Osteocyte (in vitro differentiated cells): ENCODE measurements around the gene RBMS3. TPM values are rescaled to one million over a fixed set of nuclear protein-coding genes. Genes with fewer than 3 reads are reported as not detected.

Source experiments
- DNase-seq: peaks from one replicate; pipeline ENCODE4 v3.0.0; 2021; ENCODE audit warnings: mixed read lengths; ENCODE audit not compliant: unreplicated experiment; ENCODE audit errors: extremely low spot score
- H3K27ac Mint-ChIP-seq: one replicate; pipeline ENCODE4 v1.8.0; 2021; ENCODE audit warnings: mild to moderate bottlenecking, mixed read lengths; ENCODE audit not compliant: unreplicated experiment
- H3K27me3 Mint-ChIP-seq: one replicate; pipeline ENCODE4 v1.8.0; 2021; ENCODE audit warnings: mixed read lengths; ENCODE audit not compliant: unreplicated experiment
- H3K36me3 Mint-ChIP-seq: one replicate; pipeline ENCODE4 v1.8.0; 2021; ENCODE audit warnings: mixed read lengths; ENCODE audit not compliant: unreplicated experiment
- H3K4me1 Mint-ChIP-seq: one replicate; pipeline ENCODE4 v1.8.0; 2021; ENCODE audit warnings: mixed read lengths; ENCODE audit not compliant: unreplicated experiment
- H3K4me3 Mint-ChIP-seq: one replicate; pipeline ENCODE4 v1.8.0; 2021; ENCODE audit warnings: mild to moderate bottlenecking, moderate library complexity, mixed read lengths; ENCODE audit not compliant: unreplicated experiment
- H3K9me3 Mint-ChIP-seq: one replicate; pipeline ENCODE4 v1.8.0; 2021; ENCODE audit warnings: mixed read lengths; ENCODE audit not compliant: unreplicated experiment
- CTCF ChIP-seq: fragments of 200-600 bp; sonication (generic); IDR thresholded peaks from 2 replicates; pipeline ENCODE4 v1.5.0; 2021; ENCODE audit warnings: antibody characterized with exemption, mild to moderate bottlenecking, moderate library complexity
- total RNA-seq: library from RNA; stranded (reverse); gene quantifications from 2 replicates; pipeline ENCODE4 v1.2.1, GENCODE V29; 2021

RBMS3 gene
- total RNA-seq, 1 donor from 2014 or later, result 64.2 TPM

DNA sequence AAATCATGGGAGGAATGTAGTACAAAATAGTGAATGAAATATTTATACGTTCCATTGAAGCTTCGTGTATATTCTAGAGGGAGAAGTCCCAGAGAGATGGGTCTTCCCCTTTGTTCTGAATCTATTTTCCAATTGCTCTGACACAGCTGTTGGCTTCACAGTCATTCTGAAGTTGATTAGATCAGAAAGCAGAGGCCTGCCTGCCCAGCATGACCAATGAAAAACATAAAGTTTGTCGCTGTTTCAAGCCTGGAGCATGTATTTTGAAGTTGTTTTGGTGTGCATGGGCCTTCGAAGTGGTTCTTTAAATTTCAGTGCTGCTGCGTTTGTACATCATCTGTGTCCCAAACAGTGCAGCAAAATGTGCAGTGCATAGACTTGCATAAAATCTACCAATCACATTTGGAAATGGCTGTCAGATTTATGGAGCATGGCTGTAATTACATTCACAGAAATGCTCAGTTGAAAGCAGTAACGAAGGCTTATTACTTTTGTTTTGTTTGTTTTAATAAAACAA lies 31.0 kb upstream of the RBMS3 start:
- Mint-ChIP-seq H3K4me3 (no peak overlapping the region), H3K4me1 (peaks cover 12% of the 10 kb centered on the region), H3K27ac (no peak overlapping the region), H3K36me3 (no peaks in the 10 kb centered on the region), H3K9me3 (no peaks in the 10 kb centered on the region), H3K27me3 (no peaks in the 10 kb centered on the region)
- DNase-seq, result no peak
- TF ChIP-seq CTCF, result no peak

DNA sequence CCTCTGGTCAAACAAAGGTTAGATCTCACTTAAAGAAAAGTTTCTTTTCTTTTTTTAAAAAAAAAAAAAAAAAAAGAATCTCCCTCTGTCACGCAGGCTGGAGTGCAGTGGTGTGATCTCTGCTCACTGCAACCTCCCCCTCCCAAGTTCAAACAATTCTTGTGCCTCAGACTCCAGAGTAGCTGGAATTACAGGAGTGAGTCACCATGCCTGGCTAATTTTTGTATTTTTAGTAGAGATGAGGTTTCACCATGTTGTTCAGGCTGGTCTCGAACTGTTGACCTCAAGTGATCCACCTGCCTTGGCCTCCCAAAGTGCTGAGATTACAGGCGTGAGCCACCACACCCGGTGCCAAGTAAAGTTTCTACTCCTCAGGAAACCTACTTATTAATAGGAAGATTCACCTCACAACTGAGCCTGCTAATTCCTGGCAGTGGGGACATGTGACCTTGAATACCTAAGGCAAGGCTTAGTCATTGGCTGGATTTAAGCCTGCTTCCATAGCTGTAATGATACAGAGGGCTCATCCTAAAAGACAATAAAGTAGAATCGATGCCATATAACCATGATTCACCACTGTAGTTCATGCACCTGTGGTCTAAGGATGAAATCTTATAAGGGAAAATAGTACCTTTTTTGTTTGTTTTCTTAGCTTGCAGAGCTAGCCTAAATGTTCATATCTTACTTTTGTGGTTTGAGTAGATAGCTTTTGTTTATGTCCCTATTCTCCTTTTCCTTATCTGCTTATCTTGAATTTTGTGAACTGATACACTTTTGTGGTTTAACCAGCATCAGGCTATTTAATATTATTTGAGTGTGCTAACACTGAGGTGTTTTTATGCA lies 24.8 kb upstream of the RBMS3 start:
- Mint-ChIP-seq H3K4me3 (no peak overlapping the region), H3K4me1 (peaks cover 18% of the 10 kb centered on the region), H3K9me3 (no peaks in the 10 kb centered on the region), H3K27ac (peak overlapping the region; percentile 27), H3K36me3 (no peaks in the 10 kb centered on the region), H3K27me3 (no peaks in the 10 kb centered on the region)
- no peak for DNase-seq
- TF ChIP-seq CTCF, result no peak

- Mint-ChIP-seq H3K4me1 (peaks cover 10% of the 10 kb centered on the region), H3K27ac (no peak overlapping the region), H3K9me3 (no peaks in the 10 kb centered on the region), H3K27me3 (no peaks in the 10 kb centered on the region), H3K36me3 (no peaks in the 10 kb centered on the region), H3K4me3 (no peak overlapping the region)
- no peak for DNase-seq
- no peak for TF ChIP-seq CTCF
These were observed 22.7 kb upstream of the RBMS3 start for GRCh38 chr3:29258161-29258560.

GRCh38 chr3:29261119-29261518 lies 19.8 kb upstream of the RBMS3 start:
- Mint-ChIP-seq H3K4me3 (no peak overlapping the region), H3K27ac (no peak overlapping the region), H3K27me3 (no peaks in the 10 kb centered on the region), H3K9me3 (no peaks in the 10 kb centered on the region), H3K36me3 (peaks cover 2% of the 10 kb centered on the region), H3K4me1 (peaks cover 15% of the 10 kb centered on the region)
- no peak for TF ChIP-seq CTCF
- DNase-seq, result no peak

DNA sequence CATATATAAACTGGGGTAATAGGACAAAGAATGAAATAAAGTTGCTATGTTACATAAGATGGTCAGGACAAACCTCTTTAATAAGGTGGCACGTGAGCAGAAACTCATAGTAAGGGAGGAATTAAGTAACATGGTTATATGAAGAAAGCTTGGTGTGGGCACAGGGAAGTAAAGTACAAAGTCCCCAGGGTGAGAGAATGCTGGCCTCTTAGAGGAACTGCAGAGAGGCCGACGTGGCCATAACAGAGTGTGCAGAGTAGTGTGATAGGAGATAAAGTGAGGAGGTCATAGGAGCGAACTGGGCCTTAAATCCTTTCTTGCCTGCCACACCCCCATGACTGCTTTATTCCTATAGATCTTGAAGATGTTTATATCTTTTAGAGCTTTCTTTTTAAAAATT lies 17.4 kb upstream of the RBMS3 start:
- Mint-ChIP-seq H3K9me3 (no peaks in the 10 kb centered on the region), H3K27ac (no peak overlapping the region), H3K36me3 (peaks cover 2% of the 10 kb centered on the region), H3K27me3 (no peaks in the 10 kb centered on the region), H3K4me3 (no peak overlapping the region), H3K4me1 (peaks cover 14% of the 10 kb centered on the region)
- no peak for TF ChIP-seq CTCF
- no peak for DNase-seq
